RWPE2 (cell line): Measurements from ENCODE around the gene MBNL2.

Experiments used
- ATAC-seq: fragments of 200-7000 bp; cut with Tn5 transposase; 3 replicates; pipeline ENCODE4 v1.9.1; 2021; ENCODE audit warnings: low read depth
- DNase-seq: peaks from one replicate; pipeline ENCODE4 v3.0.0-alpha.2; 2020; ENCODE audit warnings: low spot score
- H3K27ac ChIP-seq: fragments of 450-650 bp; 2 replicates; pipeline ENCODE4 v1.5.1; 2017; ENCODE audit warnings: mild to moderate bottlenecking; ENCODE audit not compliant: poor library complexity, severe bottlenecking
- H3K27me3 ChIP-seq: fragments of 250-450 bp; sonication (Bioruptor Pico); 2 replicates; pipeline ENCODE4 v1.5.1; 2021; ENCODE audit warnings: mild to moderate bottlenecking, moderate library complexity; ENCODE audit not compliant: insufficient read depth, poor library complexity, severe bottlenecking
- H3K36me3 ChIP-seq: fragments of 250-450 bp; sonication (Bioruptor Pico); 2 replicates; pipeline ENCODE4 v1.5.1; 2020; ENCODE audit warnings: low read depth, mild to moderate bottlenecking, moderate library complexity
- H3K4me1 ChIP-seq: fragments of 250-450 bp; sonication (Bioruptor Pico); 2 replicates; pipeline ENCODE4 v1.5.1; 2021; ENCODE audit warnings: mild to moderate bottlenecking, moderate library complexity; ENCODE audit not compliant: insufficient read depth, poor library complexity, severe bottlenecking
- H3K4me3 ChIP-seq: fragments of 250-450 bp; sonication (Bioruptor Pico); 2 replicates; pipeline ENCODE4 v1.5.1; 2021; ENCODE audit warnings: mild to moderate bottlenecking, moderate library complexity; ENCODE audit not compliant: severe bottlenecking
- H3K9me3 ChIP-seq: fragments of 250-450 bp; sonication (Bioruptor Pico); 2 replicates; pipeline ENCODE4 v1.5.1; 2021; ENCODE audit warnings: mild to moderate bottlenecking, moderate library complexity; ENCODE audit not compliant: severe bottlenecking
- TF ChIP-seq, protein P1 (sequence below): fragments of 450-650 bp; IDR thresholded peaks from one replicate; pipeline ENCODE4 v1.5.1; 2017; ENCODE audit warnings: mild to moderate bottlenecking, moderate library complexity; ENCODE audit not compliant: poor library complexity, severe bottlenecking

The MBNL2 gene

DNA sequence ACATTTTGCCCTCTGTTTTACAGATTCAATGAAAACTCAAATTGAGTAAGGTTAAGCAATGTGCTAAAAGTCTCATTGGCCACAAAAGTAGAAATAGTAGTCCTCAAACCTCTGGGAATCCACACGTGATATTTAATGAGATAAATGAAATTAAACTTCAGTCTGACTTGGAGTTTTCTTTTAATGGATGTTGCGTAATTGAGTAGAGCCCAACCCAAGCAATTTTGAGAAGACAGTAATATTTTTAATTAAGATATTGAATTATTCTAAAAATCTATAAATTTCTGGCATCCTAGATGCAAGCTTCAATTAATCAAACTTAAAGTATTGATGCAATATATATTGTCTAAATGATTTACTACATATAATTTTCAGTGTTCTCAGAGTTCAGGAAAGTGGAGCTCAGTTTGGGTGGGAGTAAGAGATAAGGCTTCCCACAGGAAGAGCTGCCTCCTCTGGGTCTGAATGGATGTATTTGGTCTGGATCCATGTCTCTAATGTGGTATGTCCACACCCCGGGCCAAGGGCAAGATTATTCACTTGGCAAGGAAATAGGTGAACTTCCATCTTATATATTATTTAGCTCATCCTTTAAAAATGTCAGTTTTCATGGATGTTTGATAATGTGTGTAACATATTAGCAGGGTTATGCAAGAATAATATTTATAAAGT, 6.9 kb downstream of the MBNL2 start:
- Histone ChIP-seq H3K27ac (no peak overlapping the region), H3K4me3 (no peak overlapping the region), H3K36me3 (peaks cover 13% of the 10 kb centered on the region), H3K9me3 (no peaks in the 10 kb centered on the region), H3K27me3 (no peaks in the 10 kb centered on the region), H3K4me1 (peaks cover 28% of the 10 kb centered on the region)
- ATAC-seq (no peak), DNase-seq (no peak)
- TF ChIP-seq, protein P1, sequence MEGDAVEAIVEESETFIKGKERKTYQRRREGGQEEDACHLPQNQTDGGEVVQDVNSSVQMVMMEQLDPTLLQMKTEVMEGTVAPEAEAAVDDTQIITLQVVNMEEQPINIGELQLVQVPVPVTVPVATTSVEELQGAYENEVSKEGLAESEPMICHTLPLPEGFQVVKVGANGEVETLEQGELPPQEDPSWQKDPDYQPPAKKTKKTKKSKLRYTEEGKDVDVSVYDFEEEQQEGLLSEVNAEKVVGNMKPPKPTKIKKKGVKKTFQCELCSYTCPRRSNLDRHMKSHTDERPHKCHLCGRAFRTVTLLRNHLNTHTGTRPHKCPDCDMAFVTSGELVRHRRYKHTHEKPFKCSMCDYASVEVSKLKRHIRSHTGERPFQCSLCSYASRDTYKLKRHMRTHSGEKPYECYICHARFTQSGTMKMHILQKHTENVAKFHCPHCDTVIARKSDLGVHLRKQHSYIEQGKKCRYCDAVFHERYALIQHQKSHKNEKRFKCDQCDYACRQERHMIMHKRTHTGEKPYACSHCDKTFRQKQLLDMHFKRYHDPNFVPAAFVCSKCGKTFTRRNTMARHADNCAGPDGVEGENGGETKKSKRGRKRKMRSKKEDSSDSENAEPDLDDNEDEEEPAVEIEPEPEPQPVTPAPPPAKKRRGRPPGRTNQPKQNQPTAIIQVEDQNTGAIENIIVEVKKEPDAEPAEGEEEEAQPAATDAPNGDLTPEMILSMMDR: no peak

DNA sequence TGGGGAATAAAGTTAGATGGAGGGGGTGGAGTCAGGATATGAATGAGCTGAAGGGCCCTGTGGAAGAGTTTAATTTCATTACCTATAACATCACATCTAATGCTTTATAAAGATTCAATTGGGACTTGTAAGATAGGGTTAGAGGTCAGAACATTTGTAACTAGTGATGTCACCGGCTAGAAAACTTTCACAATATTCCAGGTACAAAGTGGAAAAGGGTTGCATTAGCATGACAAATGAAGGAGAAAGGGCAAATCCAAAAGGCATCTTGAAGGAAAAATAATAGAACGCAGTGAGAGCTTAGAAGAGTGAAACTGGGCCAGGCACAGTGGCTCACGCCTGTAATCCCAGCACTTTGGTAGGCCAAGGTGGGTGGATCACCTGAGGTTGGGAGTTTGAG, 7.6 kb downstream of the MBNL2 start:
- no peak for ATAC-seq
- H3K4me3 ChIP-seq: no peak overlapping the region
- H3K27me3 ChIP-seq: no peaks in the 10 kb centered on the region
- H3K9me3 ChIP-seq: no peaks in the 10 kb centered on the region
- peaks cover 13% of the 10 kb centered on the region for H3K36me3 ChIP-seq
- DNase-seq: no peak
- no peak overlapping the region for H3K27ac ChIP-seq
- peaks cover 26% of the 10 kb centered on the region for H3K4me1 ChIP-seq
- TF ChIP-seq, protein P1: no peak

DNA sequence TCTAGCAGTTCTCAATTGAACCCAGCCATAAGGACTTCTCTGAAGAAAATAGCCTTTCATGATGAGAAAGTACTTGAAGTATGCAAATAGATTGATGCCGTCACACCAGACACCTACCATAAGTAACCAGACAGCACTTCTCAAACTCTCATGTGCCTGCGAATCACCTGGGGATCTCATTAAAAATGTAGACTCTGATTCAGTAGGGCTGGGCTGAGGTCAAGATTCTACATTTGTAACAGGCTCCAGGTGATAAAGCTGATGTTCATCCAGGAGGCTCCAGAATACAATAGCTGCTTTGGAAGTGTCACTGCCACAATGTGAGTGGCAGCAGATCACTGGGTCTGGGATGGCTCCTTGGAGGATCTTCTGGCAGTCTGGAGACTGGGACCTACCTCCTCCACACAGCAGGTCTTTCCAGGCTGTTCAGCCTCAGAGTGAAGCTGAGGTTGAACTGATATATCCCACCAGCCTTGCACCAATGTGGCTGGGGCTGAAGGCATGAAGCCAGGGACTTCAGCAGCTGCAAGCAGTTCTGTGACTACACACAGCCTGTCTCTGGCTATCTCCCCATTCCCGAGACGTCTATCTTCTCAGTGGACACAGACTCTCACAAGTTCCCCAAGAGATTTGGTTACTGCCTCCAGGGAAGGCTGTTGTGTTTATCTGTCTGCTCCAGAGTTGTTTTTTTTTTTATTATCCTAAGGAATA, 9.1 kb downstream of the MBNL2 start:
- TF ChIP-seq, protein P1: no peak
- Histone ChIP-seq H3K27me3 (no peaks in the 10 kb centered on the region), H3K9me3 (no peaks in the 10 kb centered on the region), H3K4me1 (peaks cover 14% of the 10 kb centered on the region), H3K27ac (no peak overlapping the region), H3K36me3 (peaks cover 13% of the 10 kb centered on the region), H3K4me3 (no peak overlapping the region)
- ATAC-seq (no peak), DNase-seq (no peak)

DNA sequence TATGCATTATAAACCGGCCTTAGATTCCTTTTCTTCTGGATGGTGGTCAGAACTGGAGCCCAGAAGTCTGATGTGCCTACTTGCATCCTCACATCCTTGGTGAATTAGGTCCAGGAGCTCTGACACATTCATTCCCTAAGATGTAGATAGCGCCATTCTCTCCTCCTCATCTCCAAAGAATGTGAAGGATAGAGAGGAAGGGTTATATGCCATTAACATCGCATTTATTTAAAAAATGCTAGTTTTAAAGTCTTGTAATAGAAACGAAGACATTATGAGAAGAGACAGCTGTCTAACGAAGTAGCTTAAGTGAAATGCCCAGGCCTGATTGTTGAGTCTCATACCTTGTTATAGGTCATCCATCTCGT, 9.7 kb downstream of the MBNL2 start:
- peaks cover 13% of the 10 kb centered on the region for H3K36me3 ChIP-seq
- no peaks in the 10 kb centered on the region for H3K27me3 ChIP-seq
- no peak overlapping the region for H3K27ac ChIP-seq
- no peaks in the 10 kb centered on the region for H3K9me3 ChIP-seq
- ATAC-seq: no peak
- H3K4me1 ChIP-seq: peaks cover 11% of the 10 kb centered on the region
- no peak for DNase-seq
- H3K4me3 ChIP-seq: no peak overlapping the region
- TF ChIP-seq, protein P1: no peak

DNA sequence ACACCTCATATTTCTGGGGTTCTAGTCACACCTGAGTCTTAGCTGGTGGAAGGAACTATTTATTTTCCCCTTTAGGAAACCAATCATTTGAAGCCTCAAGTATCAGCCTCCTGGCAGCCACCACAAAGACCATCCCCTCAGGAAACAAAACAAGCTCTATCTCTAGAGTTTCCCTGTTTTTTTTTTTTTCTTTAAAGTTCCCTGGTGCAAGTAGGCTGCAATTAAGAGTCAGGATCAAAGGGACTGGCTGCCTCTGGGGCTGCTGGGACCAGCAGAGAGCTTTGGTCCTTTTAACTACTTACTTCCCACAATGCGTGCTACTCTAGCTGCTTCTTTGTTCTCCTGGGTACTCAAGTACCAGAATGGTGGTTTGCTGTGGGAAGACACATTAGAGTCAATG, 11.4 kb downstream of the MBNL2 start:
- Histone ChIP-seq H3K27me3 (no peaks in the 10 kb centered on the region), H3K36me3 (peaks cover 12% of the 10 kb centered on the region), H3K4me1 (peaks cover 10% of the 10 kb centered on the region), H3K27ac (no peak overlapping the region), H3K4me3 (no peak overlapping the region), H3K9me3 (no peaks in the 10 kb centered on the region)
- no peak for DNase-seq
- ATAC-seq: no peak
- TF ChIP-seq, protein P1: no peak
